CD4-positive, alpha-beta memory T cell (primary cell): ENCODE measurements around the gene SGPL1. TPM values are rescaled to one million over a fixed set of nuclear protein-coding genes. Genes with fewer than 3 reads are reported as not detected.

Experiments used
- CTCF ChIA-PET: fragments of 350-600 bp; sonication (Branson Sonifier 250); formaldehyde crosslinking; loops from one replicate; lab custom pipeline; 2021; ENCODE audit warnings: inconsistent platforms; ENCODE audit not compliant: partially characterized antibody; lab: Charles Lee
- POLR2A ChIA-PET: fragments of 350-600 bp; sonication (Branson Sonifier 250); formaldehyde crosslinking; loops from one replicate; lab custom pipeline; 2021; ENCODE audit not compliant: partially characterized antibody; lab: Charles Lee
- DNase-seq, 5 donors: peaks; one replicate each; pipeline versions ENCODE4 v3.0.0 to v3.0.0-alpha.2; 2020 to 2022; ENCODE audit warnings: mixed read lengths in 1 of 5
- H3K27ac ChIP-seq: one replicate; pipeline ENCODE4 v1.7.0; 2013; ENCODE audit warnings: low read depth, low read length
- H3K27me3 ChIP-seq: 2 replicates; pipeline ENCODE4 v1.7.0; 2013; ENCODE audit warnings: mild to moderate bottlenecking, low read length, moderate library complexity; ENCODE audit not compliant: insufficient read depth
- H3K36me3 ChIP-seq: 2 replicates; pipeline ENCODE4 v1.7.0; 2013; ENCODE audit warnings: mild to moderate bottlenecking, low read length, moderate library complexity; ENCODE audit not compliant: insufficient read depth
- H3K4me1 ChIP-seq: 2 replicates; pipeline ENCODE4 v1.7.0; 2013; ENCODE audit warnings: mild to moderate bottlenecking, low read length, moderate library complexity; ENCODE audit not compliant: insufficient read depth
- H3K4me3 ChIP-seq, 2 donors: one replicate each; pipeline ENCODE4 v1.7.0; 2013; ENCODE audit warnings: low read length in 2 of 2, mild to moderate bottlenecking in 1 of 2
- H3K9me3 ChIP-seq, 2 donors: one replicate each; pipeline ENCODE4 v1.7.0; 2013; ENCODE audit warnings: low read length in 2 of 2, control low read depth in 1 of 2; ENCODE audit not compliant: control insufficient read depth in 1 of 2
- H3K27ac Mint-ChIP-seq, 7 donors: one replicate each; pipeline ENCODE4 v1.8.0; 2020 to 2021; ENCODE audit warnings: mixed read lengths in 7 of 7, mild to moderate bottlenecking in 6 of 7, inconsistent platforms in 3 of 7, moderate library complexity in 3 of 7
- H3K27me3 Mint-ChIP-seq, 2 donors: one replicate each; pipeline ENCODE4 v1.8.0; 2020 to 2021; ENCODE audit warnings: mixed read lengths in 2 of 2
- H3K36me3 Mint-ChIP-seq, 2 donors: one replicate each; pipeline ENCODE4 v1.8.0; 2020 to 2021; ENCODE audit warnings: mixed read lengths in 2 of 2, inconsistent platforms in 1 of 2, mild to moderate bottlenecking in 1 of 2
- H3K4me1 Mint-ChIP-seq, 4 donors: one replicate each; pipeline ENCODE4 v1.8.0; 2020 to 2021; ENCODE audit warnings: mixed read lengths in 4 of 4, mild to moderate bottlenecking in 1 of 4
- H3K4me3 Mint-ChIP-seq, 8 donors: one replicate each; pipeline ENCODE4 v1.8.0; 2020 to 2021; ENCODE audit warnings: mixed read lengths in 8 of 8, mild to moderate bottlenecking in 7 of 8, moderate library complexity in 6 of 8, inconsistent platforms in 3 of 8
- H3K9me3 Mint-ChIP-seq, 8 donors: one replicate each; pipeline ENCODE4 v1.8.0; 2020 to 2021; ENCODE audit warnings: mixed read lengths in 8 of 8, mild to moderate bottlenecking in 5 of 8, inconsistent platforms in 3 of 8, moderate library complexity in 1 of 8
- intact Hi-C: fragments of 100-400 bp; cut with micrococcal nuclease; formaldehyde crosslinking; loops from one replicate; pipeline ENCODE4 v1.15.1; 2023
- polyA plus RNA-seq, 2 donors: library from polyadenylated mRNA; unstranded; fragments of 300-500 nt; fragmentation: Illumina TruSeq; gene quantifications; one replicate each; pipeline ENCODE4 v1.2.3, GENCODE V29; 2021
- total RNA-seq, 2 experiments: library from RNA; stranded (reverse); gene quantifications; one replicate each; pipeline ENCODE4 v1.2.3, GENCODE V29; 2021

The SGPL1 gene
- total and polyA plus RNA-seq, 4 experiments from 2014 or later, result 14.3 to 32.2 (median 22.1) TPM

DNA sequence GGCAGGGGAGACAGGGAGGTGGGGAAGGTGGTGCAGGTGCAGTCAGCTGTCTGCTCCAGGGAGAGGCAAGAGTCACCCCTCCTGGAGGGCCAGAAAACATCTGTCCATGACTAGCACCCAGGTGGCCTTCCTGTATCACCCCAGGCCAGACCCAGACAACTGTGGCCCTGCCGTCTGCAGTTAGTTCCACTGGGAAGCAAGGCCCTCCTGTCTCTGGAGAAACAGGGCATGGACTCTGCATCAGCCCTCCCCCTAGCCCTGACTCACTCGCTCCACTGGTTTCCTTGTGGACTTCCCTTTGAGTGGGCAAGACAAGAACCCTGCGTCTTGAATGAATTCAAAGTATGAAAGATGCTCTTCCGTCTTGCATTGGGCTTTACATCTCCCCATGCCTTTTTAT lies 43.1 kb upstream of the SGPL1 start:
- no peak overlapping the region for H3K27ac Mint-ChIP-seq
- ChIA-PET POLR2A (no interaction called here), CTCF (no interaction called here)

DNA sequence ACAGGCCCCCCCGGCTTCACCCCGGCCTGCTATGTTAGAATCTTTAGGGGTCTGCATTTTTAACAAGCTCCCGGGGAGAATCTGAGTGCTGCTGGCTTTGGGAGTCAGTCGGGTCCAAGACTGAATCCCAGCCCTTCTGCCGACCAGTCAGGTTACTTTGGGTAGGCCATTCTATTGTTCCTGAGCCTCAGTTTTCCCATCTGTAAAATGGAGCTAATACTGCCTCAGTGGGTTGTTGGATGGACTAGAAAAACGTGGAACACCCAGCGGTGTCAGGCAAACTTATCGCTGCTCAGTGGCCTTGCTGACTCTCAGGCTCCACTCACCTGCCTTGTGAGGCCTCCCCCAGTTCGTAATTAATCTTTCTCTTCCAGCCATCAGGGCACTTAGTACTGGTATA lies 42.3 kb upstream of the SGPL1 start:
- H3K4me3 ChIP-seq, result no peak overlapping the region

More for the DNA sequence above, 43.1 kb upstream of the SGPL1 start:
- Histone ChIP-seq H3K4me3 (no peak overlapping the region), H3K27ac (no peak overlapping the region), H3K9me3 (no peaks in the 10 kb centered on the region), H3K27me3 (no peaks in the 10 kb centered on the region), H3K4me1 (no peaks in the 10 kb centered on the region), H3K36me3 (no peaks in the 10 kb centered on the region)
- DNase-seq, result no peak
- Mint-ChIP-seq H3K4me3 (no peak overlapping the region), H3K36me3 (no peaks in the 10 kb centered on the region), H3K27me3 (no peaks in the 10 kb centered on the region), H3K4me1 (no peaks in the 10 kb centered on the region), H3K9me3 (no peaks in the 10 kb centered on the region)
- intact Hi-C loops, result no loop called here

DNA sequence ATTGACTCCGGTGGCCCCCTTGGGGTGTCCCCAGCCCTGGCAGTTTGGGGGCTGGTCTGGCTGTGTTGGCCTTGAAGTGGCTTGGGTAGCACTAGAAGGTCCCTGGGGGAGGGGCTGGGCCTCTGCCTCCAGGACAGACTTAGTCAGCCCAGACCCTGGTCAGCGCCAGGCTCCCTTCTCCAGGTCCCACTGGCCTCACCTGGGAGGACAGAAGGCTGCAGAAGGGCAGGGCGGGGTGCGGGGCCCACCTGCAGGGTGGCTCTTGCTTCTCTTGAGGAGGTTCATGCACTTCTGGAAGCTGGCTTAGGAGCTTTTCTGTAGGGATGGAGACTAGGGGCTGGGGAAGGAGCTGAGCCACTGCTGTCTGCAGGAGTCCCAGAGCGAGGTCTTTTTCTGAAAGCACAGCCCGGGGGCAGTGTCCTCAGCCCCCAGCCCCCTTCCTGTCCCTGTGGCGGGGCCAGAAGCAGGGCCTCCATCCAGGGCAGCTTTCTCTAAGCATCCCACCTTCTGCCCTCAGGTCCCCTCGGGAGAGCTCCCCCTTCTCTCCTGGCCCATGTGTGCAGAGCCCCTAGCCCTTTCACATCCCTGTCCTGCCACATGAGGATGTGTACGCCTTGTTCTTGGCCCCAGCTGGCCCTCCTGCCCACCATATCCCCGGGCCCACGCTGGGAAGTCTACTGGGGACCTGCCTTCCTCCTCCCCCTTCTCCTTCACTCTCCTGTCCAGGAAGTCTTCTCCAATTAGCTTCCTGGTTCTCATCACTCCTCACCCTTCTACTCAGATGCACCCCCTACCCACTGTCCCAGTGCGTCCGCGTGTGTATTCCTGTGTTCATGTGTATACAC lies 41.6 kb upstream of the SGPL1 start:
- H3K27me3 Mint-ChIP-seq, result no peaks in the 10 kb centered on the region
- H3K4me3 Mint-ChIP-seq, result no peak overlapping the region

More for the DNA sequence above, 42.3 kb upstream of the SGPL1 start:
- Mint-ChIP-seq H3K4me1 (no peaks in the 10 kb centered on the region), H3K9me3 (peaks cover 0 to 1% (median 0%) of the 10 kb centered on the region in 8 donors), H3K4me3 (no peak overlapping the region), H3K27ac (no peak overlapping the region), H3K27me3 (no peaks in the 10 kb centered on the region), H3K36me3 (no peaks in the 10 kb centered on the region)
- CTCF ChIA-PET, result no interaction called here
- DNase-seq, result no peak
- no peak overlapping the region for H3K27ac ChIP-seq
- no peaks in the 10 kb centered on the region for H3K9me3 ChIP-seq
- H3K36me3 ChIP-seq, result no peaks in the 10 kb centered on the region
- H3K27me3 ChIP-seq, result no peaks in the 10 kb centered on the region
- POLR2A ChIA-PET, result no interaction called here
- intact Hi-C loops, result no loop called here
- H3K4me1 ChIP-seq, result no peaks in the 10 kb centered on the region

DNA sequence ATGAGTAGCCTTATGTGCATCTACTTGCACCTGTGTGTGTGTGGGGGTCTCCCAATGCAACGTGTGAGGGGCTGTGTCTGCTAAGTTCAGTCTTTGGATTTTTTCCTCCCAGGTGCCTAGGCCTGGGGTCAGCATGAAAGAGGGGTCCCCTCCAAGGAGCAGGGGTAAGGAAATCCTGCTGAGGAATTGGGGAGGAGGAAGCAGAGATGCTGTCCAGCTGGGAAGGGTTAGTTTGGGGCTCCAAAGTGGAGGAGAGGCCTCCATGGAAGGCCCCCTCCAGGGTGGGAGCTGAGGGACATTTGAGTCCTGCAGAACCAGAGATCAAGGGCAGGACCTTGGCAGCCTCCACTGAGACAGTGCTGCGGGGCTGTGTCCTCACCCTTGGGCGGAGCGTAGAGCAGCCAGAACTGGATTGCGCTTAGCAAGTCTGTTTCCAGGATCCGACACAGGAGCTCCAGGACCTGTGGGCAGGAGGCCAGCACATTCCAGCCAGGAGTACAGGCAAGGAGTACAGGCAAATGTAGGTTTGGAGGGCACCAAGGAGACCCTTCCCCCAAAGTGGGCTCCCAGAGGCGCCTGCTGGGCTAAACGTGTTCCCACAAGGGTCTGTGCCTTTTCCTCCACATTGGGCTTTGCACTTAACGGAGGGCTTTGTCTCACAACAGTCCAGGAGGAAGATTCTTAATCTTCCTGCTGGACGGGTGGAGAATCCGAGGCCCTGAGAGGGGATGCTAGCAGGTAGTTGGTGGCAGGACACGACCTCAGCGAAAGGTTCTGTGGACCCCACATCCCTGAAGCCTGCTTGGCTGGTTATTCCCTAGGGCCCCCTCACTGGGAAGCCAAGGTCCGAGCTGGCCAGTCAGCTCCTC lies 40.7 kb upstream of the SGPL1 start:
- POLR2A ChIA-PET, result no interaction called here
- Mint-ChIP-seq H3K9me3 (peaks cover 0 to 1% (median 0%) of the 10 kb centered on the region in 8 donors), H3K4me1 (no peaks in the 10 kb centered on the region), H3K4me3 (no peak overlapping the region), H3K36me3 (no peaks in the 10 kb centered on the region), H3K27ac (no peak overlapping the region), H3K27me3 (no peaks in the 10 kb centered on the region)
- Histone ChIP-seq H3K9me3 (no peaks in the 10 kb centered on the region), H3K27ac (no peak overlapping the region), H3K4me1 (no peaks in the 10 kb centered on the region), H3K4me3 (no peak overlapping the region), H3K36me3 (no peaks in the 10 kb centered on the region), H3K27me3 (no peaks in the 10 kb centered on the region)
- intact Hi-C loops, result no loop called here
- CTCF ChIA-PET, result no interaction called here
- no peak for DNase-seq

More for the DNA sequence above, 41.6 kb upstream of the SGPL1 start:
- H3K27me3 ChIP-seq, result no peaks in the 10 kb centered on the region
- DNase-seq, result no peak
- Mint-ChIP-seq H3K4me1 (no peaks in the 10 kb centered on the region), H3K9me3 (peaks cover 0 to 1% (median 0%) of the 10 kb centered on the region in 8 donors), H3K36me3 (no peaks in the 10 kb centered on the region), H3K27ac (peak overlapping the region in 1 of 7 donors; percentile 17)
- no peaks in the 10 kb centered on the region for H3K36me3 ChIP-seq
- intact Hi-C loops, result no loop called here
- H3K27ac ChIP-seq, result no peak overlapping the region
- no peaks in the 10 kb centered on the region for H3K9me3 ChIP-seq
- H3K4me1 ChIP-seq, result no peaks in the 10 kb centered on the region
- CTCF ChIA-PET, result no interaction called here
- POLR2A ChIA-PET, result no interaction called here
- H3K4me3 ChIP-seq, result no peak overlapping the region

DNA sequence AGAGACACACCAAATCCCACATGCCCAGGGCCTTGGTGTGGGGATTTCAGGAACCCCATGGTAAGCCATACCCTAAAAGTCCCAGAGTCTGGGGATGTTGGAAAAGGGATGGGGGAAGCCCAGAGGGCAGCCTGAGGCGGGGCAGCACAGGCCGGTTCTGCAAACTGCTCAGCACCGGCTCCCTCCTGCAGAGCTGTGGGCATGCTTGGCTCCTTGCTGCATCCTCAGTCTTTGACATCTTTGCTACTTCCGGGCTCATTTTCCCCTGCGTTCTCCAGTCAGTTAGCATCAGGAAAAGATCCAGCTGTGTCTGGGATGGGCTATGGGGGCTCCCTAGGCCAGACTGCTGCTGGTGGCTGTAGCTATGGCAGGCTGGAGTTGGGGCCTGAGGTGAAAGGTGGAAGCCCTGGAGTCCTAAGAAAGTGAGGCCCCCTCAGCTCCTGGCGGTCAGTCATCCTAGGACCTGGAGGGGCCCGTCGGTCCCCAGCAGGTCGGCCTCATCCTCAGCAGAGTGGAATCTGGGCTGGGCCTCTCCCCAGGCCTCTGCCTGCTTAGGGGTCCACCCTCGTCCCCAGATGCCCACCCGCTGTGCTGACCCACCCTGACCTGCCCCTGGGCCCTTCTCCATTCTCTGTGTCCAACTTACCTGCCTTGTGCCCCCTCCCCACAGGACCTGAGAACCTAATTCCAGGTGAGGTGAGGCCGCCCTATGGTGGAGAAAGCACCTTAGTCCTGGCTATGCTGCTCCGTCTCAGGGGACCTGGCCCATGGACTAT lies 39.9 kb upstream of the SGPL1 start:
- H3K4me1 Mint-ChIP-seq, result no peaks in the 10 kb centered on the region
- no peaks in the 10 kb centered on the region for H3K9me3 ChIP-seq
- H3K4me1 ChIP-seq, result no peaks in the 10 kb centered on the region
- H3K4me3 ChIP-seq, result no peak overlapping the region
- H3K27ac Mint-ChIP-seq, result no peak overlapping the region
- H3K9me3 Mint-ChIP-seq, result peaks cover 0 to 1% (median 0%) of the 10 kb centered on the region in 8 donors
- POLR2A ChIA-PET, result no interaction called here
- intact Hi-C loops, result no loop called here
- CTCF ChIA-PET, result no interaction called here
- no peak overlapping the region for H3K27ac ChIP-seq
- H3K36me3 Mint-ChIP-seq, result no peaks in the 10 kb centered on the region
- DNase-seq, result no peak
- no peak overlapping the region for H3K4me3 Mint-ChIP-seq
- no peaks in the 10 kb centered on the region for H3K36me3 ChIP-seq
- H3K27me3 Mint-ChIP-seq, result no peaks in the 10 kb centered on the region
- no peaks in the 10 kb centered on the region for H3K27me3 ChIP-seq

DNA sequence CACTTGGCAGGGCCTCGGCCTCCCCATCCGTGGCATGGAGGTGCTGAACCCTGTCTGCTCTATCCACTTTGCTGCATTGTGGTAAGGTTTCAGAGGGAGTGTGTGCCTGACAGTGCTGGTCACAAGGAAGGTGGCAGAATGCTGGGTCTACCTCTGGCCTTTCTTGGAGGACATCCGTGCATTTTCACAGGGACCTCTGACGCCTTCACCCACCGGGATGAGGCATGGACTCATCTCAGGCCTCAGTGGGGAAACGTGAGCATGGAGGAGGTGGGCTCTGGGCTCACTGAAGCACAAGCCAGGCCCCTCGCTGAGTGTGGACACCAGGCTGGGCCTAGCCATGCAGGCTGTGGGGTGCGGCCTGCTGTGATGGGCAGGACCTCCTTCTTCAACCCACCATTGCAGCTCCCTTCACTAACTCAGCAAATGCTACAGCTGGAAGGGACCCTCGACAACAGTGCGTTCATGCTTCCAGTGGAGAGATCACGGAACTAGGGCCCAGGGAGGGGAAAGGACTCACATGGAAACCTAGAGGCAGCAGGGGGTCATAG lies 39.2 kb upstream of the SGPL1 start:
- H3K27ac Mint-ChIP-seq, result no peak overlapping the region
- H3K4me3 Mint-ChIP-seq, result no peak overlapping the region
- no peaks in the 10 kb centered on the region for H3K36me3 Mint-ChIP-seq
- Histone ChIP-seq H3K4me1 (no peaks in the 10 kb centered on the region), H3K27me3 (no peaks in the 10 kb centered on the region), H3K36me3 (no peaks in the 10 kb centered on the region), H3K4me3 (no peak overlapping the region), H3K27ac (no peak overlapping the region), H3K9me3 (no peaks in the 10 kb centered on the region)
- ChIA-PET POLR2A (no interaction called here), CTCF (no interaction called here)
- H3K4me1 Mint-ChIP-seq, result no peaks in the 10 kb centered on the region
- H3K27me3 Mint-ChIP-seq, result peaks cover 0 to 1% of the 10 kb centered on the region in 2 donors
- intact Hi-C loops, result no loop called here
- peaks cover 0 to 1% (median 0%) of the 10 kb centered on the region in 8 donors for H3K9me3 Mint-ChIP-seq
- no peak for DNase-seq
